ENCODE results near the gene CCND2.

The CCND2 gene

DNA sequence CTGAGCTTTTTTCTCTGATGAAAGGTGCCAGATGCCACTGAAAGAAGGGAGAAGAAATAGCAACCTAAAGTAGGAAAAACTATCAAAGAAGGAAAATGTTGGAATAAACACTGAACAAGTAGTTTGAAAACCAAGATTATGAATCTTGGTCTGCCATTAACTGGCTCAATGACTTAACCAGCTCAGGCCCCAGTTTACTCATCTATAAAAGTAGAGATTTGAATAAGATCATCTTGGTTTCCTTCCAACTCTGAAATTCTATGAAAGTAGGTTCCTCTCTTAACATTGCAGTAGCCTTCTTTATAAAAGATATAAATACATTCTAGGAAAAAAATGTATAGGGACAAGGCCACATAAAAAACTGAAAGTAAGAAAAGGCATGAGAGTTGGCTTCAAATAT, 16.1 kb upstream of the CCND2 start:
- H3K36me3 ChIP-seq (ENCODE audit: control insufficient read depth in 1 of 2, insufficient read depth in 2 of 2, low read length in 2 of 2) = no peaks in the 10 kb centered on the region
- H3K9me3 ChIP-seq (ENCODE audit: control insufficient read depth in 1 of 2, low read length in 2 of 2) = no peaks in the 10 kb centered on the region
- H3K27ac ChIP-seq (ENCODE audit: low read length) = no peak overlapping the region
- no peak overlapping the region for H3K4me3 ChIP-seq (ENCODE audit: low read depth in 1 of 2, low read length in 2 of 2)
- no peaks in the 10 kb centered on the region for H3K4me1 ChIP-seq (ENCODE audit: control insufficient read depth in 1 of 2, insufficient read depth in 2 of 2, low read length in 2 of 2)
- no peaks in the 10 kb centered on the region for H3K27me3 ChIP-seq (ENCODE audit: low read depth, low read length)

DNA sequence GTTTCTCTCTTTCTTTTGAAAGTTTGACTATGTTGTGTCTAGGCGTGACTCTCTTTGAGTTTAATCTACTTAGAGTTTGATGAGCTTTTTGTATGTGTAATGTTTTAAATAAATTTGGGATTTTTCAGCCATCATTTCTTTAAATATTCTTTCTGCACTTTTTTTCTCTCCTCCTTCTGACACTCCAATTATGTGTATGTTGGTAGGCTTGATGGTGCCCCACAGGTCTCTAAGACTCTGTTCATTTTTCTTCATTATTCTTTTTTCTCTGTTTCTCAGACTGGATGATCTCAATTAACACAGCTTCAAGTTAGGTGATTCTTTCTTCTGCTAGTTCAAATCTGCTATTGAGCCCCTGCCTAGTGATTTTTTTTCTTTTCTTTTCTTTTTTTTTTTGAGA, 14.5 kb upstream of the CCND2 start:
- Histone ChIP-seq H3K4me1 (ENCODE audit: control insufficient read depth in 1 of 2, insufficient read depth in 2 of 2, low read length in 2 of 2) (no peaks in the 10 kb centered on the region), H3K27ac (ENCODE audit: low read length) (no peak overlapping the region), H3K9me3 (ENCODE audit: control insufficient read depth in 1 of 2, low read length in 2 of 2) (no peaks in the 10 kb centered on the region), H3K36me3 (ENCODE audit: control insufficient read depth in 1 of 2, insufficient read depth in 2 of 2, low read length in 2 of 2) (no peaks in the 10 kb centered on the region), H3K27me3 (ENCODE audit: low read depth, low read length) (no peaks in the 10 kb centered on the region), H3K4me3 (ENCODE audit: low read depth in 1 of 2, low read length in 2 of 2) (no peak overlapping the region)

DNA sequence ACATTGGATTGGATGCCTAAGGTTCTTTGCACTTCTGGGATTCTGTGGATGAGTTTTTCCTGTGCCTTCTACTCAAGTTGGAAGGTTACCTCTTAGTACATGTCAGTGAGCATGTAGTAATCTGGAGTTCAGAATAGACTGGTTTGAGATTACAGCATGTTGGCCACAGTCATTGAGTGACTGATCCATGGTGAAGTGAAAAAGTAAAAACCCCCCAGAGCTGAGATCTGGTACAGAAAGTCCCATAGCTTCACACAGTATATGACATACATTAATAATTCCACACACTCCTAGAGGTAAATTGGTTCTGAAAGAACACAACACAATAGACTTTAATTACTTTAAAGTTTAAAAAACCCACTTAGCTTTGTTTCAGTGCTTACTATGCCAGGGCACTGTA, 11.9 kb upstream of the CCND2 start:
- Histone ChIP-seq H3K27ac (ENCODE audit: low read length) (no peak overlapping the region), H3K36me3 (ENCODE audit: control insufficient read depth in 1 of 2, insufficient read depth in 2 of 2, low read length in 2 of 2) (no peaks in the 10 kb centered on the region), H3K9me3 (ENCODE audit: control insufficient read depth in 1 of 2, low read length in 2 of 2) (no peaks in the 10 kb centered on the region), H3K27me3 (ENCODE audit: low read depth, low read length) (no peaks in the 10 kb centered on the region), H3K4me3 (ENCODE audit: low read depth in 1 of 2, low read length in 2 of 2) (no peak overlapping the region), H3K4me1 (ENCODE audit: control insufficient read depth in 1 of 2, insufficient read depth in 2 of 2, low read length in 2 of 2) (no peaks in the 10 kb centered on the region)

GRCh38 chr12:4265280-4265679, 8.3 kb upstream of the CCND2 start:
- no peaks in the 10 kb centered on the region for H3K36me3 ChIP-seq (ENCODE audit: control insufficient read depth in 1 of 2, insufficient read depth in 2 of 2, low read length in 2 of 2)
- no peak overlapping the region for H3K27ac ChIP-seq (ENCODE audit: low read length)
- H3K9me3 ChIP-seq (ENCODE audit: control insufficient read depth in 1 of 2, low read length in 2 of 2) = no peaks in the 10 kb centered on the region
- no peaks in the 10 kb centered on the region for H3K27me3 ChIP-seq (ENCODE audit: low read depth, low read length)
- H3K4me1 ChIP-seq (ENCODE audit: control insufficient read depth in 1 of 2, insufficient read depth in 2 of 2, low read length in 2 of 2) = peaks cover 0 to 4% of the 10 kb centered on the region in 2 donors
- H3K4me3 ChIP-seq (ENCODE audit: low read depth in 1 of 2, low read length in 2 of 2) = no peak overlapping the region

DNA sequence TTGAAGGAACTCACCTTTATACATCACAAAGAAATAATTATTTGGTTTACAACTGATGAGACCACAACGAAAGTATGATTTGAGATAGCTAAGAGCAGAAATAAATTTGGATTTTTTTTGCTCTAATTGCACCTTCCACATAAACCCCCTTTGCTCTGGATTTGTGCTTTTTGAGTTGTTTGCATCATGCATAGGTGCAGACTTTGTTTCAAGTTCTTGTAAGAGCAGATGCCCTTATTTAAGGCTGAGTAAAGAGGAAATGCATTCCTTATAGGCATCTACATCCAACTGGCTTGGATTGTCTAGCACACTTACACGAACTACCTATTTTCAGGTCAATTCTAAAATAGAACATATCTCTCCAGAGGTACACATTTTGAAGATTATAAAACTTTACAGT, 6.6 kb upstream of the CCND2 start:
- H3K27me3 ChIP-seq (ENCODE audit: low read depth, low read length) = no peaks in the 10 kb centered on the region
- H3K4me3 ChIP-seq (ENCODE audit: low read depth in 1 of 2, low read length in 2 of 2) = no peak overlapping the region
- no peaks in the 10 kb centered on the region for H3K9me3 ChIP-seq (ENCODE audit: control insufficient read depth in 1 of 2, low read length in 2 of 2)
- H3K4me1 ChIP-seq (ENCODE audit: control insufficient read depth in 1 of 2, insufficient read depth in 2 of 2, low read length in 2 of 2) = peaks cover 0 to 4% of the 10 kb centered on the region in 2 donors
- H3K27ac ChIP-seq (ENCODE audit: low read length) = no peak overlapping the region
- H3K36me3 ChIP-seq (ENCODE audit: control insufficient read depth in 1 of 2, insufficient read depth in 2 of 2, low read length in 2 of 2) = no peaks in the 10 kb centered on the region

DNA sequence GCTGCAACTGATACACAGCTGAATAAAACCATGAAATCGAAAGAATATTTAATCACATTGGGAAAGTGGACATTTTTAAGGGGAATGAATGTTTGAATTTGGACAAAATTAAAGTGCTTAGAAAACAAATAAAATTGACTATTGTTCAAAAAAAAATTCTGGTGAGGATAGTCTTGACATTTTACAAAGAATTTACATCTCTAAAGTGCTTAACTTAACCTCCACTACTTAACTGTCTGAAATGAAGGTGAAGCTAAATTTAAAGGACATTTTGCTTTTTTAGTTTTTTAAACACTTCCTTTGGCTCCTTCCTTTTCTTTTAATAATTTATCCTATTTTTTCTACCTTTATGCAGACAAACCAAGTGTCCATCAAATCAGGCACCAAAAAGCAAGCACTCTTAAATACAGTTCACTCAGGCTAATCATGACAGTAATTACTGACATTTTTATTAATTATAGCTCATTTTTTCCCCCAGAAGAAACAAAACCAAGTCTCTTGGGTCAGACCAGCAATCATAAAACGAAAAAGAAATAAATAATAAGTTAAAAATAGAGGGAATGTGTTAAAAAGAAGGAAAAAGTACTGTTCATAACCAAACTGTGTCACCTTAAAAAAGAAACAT, 5.7 kb upstream of the CCND2 start:
- Histone ChIP-seq H3K36me3 (ENCODE audit: control insufficient read depth in 1 of 2, insufficient read depth in 2 of 2, low read length in 2 of 2) (no peaks in the 10 kb centered on the region), H3K4me1 (ENCODE audit: control insufficient read depth in 1 of 2, insufficient read depth in 2 of 2, low read length in 2 of 2) (peaks cover 7 to 8% of the 10 kb centered on the region in 2 donors), H3K4me3 (ENCODE audit: low read depth in 1 of 2, low read length in 2 of 2) (no peak overlapping the region), H3K9me3 (ENCODE audit: control insufficient read depth in 1 of 2, low read length in 2 of 2) (no peaks in the 10 kb centered on the region), H3K27me3 (ENCODE audit: low read depth, low read length) (no peaks in the 10 kb centered on the region), H3K27ac (ENCODE audit: low read length) (no peak overlapping the region)

- Histone ChIP-seq H3K36me3 (ENCODE audit: control insufficient read depth in 1 of 2, insufficient read depth in 2 of 2, low read length in 2 of 2) (no peaks in the 10 kb centered on the region), H3K9me3 (ENCODE audit: control insufficient read depth in 1 of 2, low read length in 2 of 2) (no peaks in the 10 kb centered on the region), H3K27me3 (ENCODE audit: low read depth, low read length) (no peaks in the 10 kb centered on the region), H3K4me1 (ENCODE audit: control insufficient read depth in 1 of 2, insufficient read depth in 2 of 2, low read length in 2 of 2) (peaks cover 11 to 12% of the 10 kb centered on the region in 2 donors), H3K4me3 (ENCODE audit: low read depth in 1 of 2, low read length in 2 of 2) (peak overlapping the region; percentile 67 to 84), H3K27ac (ENCODE audit: low read length) (peak overlapping the region; percentile 93)
Measured at GRCh38 chr12:4268329-4269181, 5.0 kb upstream of the CCND2 start.

- peak overlapping the region; percentile 74 for H3K27ac ChIP-seq (ENCODE audit: low read length)
- no peaks in the 10 kb centered on the region for H3K36me3 ChIP-seq (ENCODE audit: control insufficient read depth in 1 of 2, insufficient read depth in 2 of 2, low read length in 2 of 2)
- peaks cover 11 to 12% of the 10 kb centered on the region in 2 donors for H3K4me1 ChIP-seq (ENCODE audit: control insufficient read depth in 1 of 2, insufficient read depth in 2 of 2, low read length in 2 of 2)
- no peaks in the 10 kb centered on the region for H3K9me3 ChIP-seq (ENCODE audit: control insufficient read depth in 1 of 2, low read length in 2 of 2)
- no peaks in the 10 kb centered on the region for H3K27me3 ChIP-seq (ENCODE audit: low read depth, low read length)
- H3K4me3 ChIP-seq (ENCODE audit: low read depth in 1 of 2, low read length in 2 of 2) = peak overlapping the region; percentile 67 to 99
Measured at GRCh38 chr12:4269279-4269991, 4.1 kb upstream of the CCND2 start.

DNA sequence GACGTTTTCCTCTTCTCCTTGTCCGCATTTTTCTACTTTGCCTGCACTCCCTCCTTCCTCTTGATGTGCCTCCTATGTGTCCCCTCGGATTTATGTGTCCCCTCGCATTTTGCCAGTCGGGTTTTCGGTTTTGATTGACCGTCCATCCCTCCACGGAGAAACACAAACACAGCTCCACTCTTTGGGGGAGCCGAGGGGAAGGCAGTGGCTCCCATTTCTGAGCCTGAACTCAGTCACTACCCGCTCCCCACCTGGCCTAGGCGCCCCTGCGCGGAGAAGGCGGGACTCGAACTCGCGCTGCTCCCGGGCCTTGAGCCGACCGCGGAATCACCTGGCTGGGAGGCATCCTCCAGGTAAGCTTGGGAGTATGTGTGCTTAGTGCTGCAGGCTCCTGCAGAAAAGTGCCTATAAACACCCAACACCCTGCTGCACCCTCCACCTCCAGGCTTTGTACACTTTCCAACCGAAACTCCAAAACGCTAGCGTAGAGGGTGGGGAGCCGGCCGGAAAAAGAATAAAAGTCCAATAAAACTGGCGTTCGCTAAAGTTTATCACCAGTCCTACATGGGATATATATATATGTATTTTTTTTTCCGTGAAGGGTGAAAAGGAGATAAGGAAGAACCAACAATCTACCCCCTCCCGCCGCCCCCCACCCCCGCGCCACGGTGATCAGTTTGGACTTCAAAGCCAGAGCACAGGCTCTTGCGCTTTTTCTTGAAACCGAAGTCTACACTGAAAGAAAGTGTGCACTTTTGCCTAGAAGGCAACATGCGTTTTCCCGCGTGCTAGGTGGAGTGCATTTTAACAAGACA, 3.3 kb upstream of the CCND2 start:
- Histone ChIP-seq H3K27me3 (ENCODE audit: low read depth, low read length) (no peaks in the 10 kb centered on the region), H3K27ac (ENCODE audit: low read length) (peak overlapping the region; percentile 94), H3K4me3 (ENCODE audit: low read depth in 1 of 2, low read length in 2 of 2) (peak overlapping the region; percentile 79 to 99), H3K36me3 (ENCODE audit: control insufficient read depth in 1 of 2, insufficient read depth in 2 of 2, low read length in 2 of 2) (no peaks in the 10 kb centered on the region), H3K4me1 (ENCODE audit: control insufficient read depth in 1 of 2, insufficient read depth in 2 of 2, low read length in 2 of 2) (peaks cover 11 to 12% of the 10 kb centered on the region in 2 donors), H3K9me3 (ENCODE audit: control insufficient read depth in 1 of 2, low read length in 2 of 2) (no peaks in the 10 kb centered on the region)

GRCh38 chr12:4270831-4271716, 2.5 kb upstream of the CCND2 start:
- Histone ChIP-seq H3K9me3 (ENCODE audit: control insufficient read depth in 1 of 2, low read length in 2 of 2) (no peaks in the 10 kb centered on the region), H3K4me3 (ENCODE audit: low read depth in 1 of 2, low read length in 2 of 2) (peak overlapping the region; percentile 79 to 99), H3K27ac (ENCODE audit: low read length) (peak overlapping the region; percentile 94), H3K36me3 (ENCODE audit: control insufficient read depth in 1 of 2, insufficient read depth in 2 of 2, low read length in 2 of 2) (peaks cover 0 to 2% of the 10 kb centered on the region in 2 donors), H3K27me3 (ENCODE audit: low read depth, low read length) (no peaks in the 10 kb centered on the region), H3K4me1 (ENCODE audit: control insufficient read depth in 1 of 2, insufficient read depth in 2 of 2, low read length in 2 of 2) (peaks cover 12% of the 10 kb centered on the region in 2 donors)
